GM21737 (cell line): Measurements from ENCODE around the gene GINS1.

Experiments used
- ATAC-seq: cut with Tn5 transposase; IDR thresholded peaks from one replicate; pipeline ENCODE4 v1.9.1; 2021; ENCODE audit warnings: mild to moderate bottlenecking, moderate library complexity; ENCODE audit not compliant: unreplicated experiment

The GINS1 gene

GRCh38 chr20:25407311-25408169 lies at the start of gene GINS1:
GINS1 (plus strand) TSS chr20:25407673; CDS start chr20:25407821, 148 bp downstream.
- peak; percentile 85 for ATAC-seq

GRCh38 chr20:25360631-25361286 lies 46.7 kb upstream of the GINS1 start:
- ATAC-seq, result no peak

- ATAC-seq, result no peak
Measured at GRCh38 chr20:25361287-25361683, 46.2 kb upstream of the GINS1 start.

- no peak for ATAC-seq
Measured at GRCh38 chr20:25364180-25364788, 43.2 kb upstream of the GINS1 start.

- ATAC-seq, result no peak
Measured at GRCh38 chr20:25364879-25365699, 42.4 kb upstream of the GINS1 start.

- no peak for ATAC-seq
Measured at GRCh38 chr20:25368526-25368925, 38.9 kb upstream of the GINS1 start.

- no peak for ATAC-seq
Measured at GRCh38 chr20:25368976-25369375, 38.5 kb upstream of the GINS1 start.

- ATAC-seq, result no peak
Measured at GRCh38 chr20:25369529-25369928, 37.9 kb upstream of the GINS1 start.

GRCh38 chr20:25369971-25370370 lies 37.5 kb upstream of the GINS1 start:
- ATAC-seq, result no peak

- ATAC-seq, result no peak
Measured at GRCh38 chr20:25372584-25373336, 34.7 kb upstream of the GINS1 start.

GRCh38 chr20:25374842-25375241 lies 32.6 kb upstream of the GINS1 start:
- ATAC-seq, result no peak

GRCh38 chr20:25376236-25376635 lies 31.2 kb upstream of the GINS1 start:
- ATAC-seq, result no peak

- no peak for ATAC-seq
Measured at GRCh38 chr20:25376886-25377285, 30.6 kb upstream of the GINS1 start.

GRCh38 chr20:25378189-25378883 lies 29.1 kb upstream of the GINS1 start:
- ATAC-seq, result no peak

GRCh38 chr20:25378884-25379733 lies 28.4 kb upstream of the GINS1 start:
- no peak for ATAC-seq

GRCh38 chr20:25380945-25381614 lies 26.4 kb upstream of the GINS1 start:
- no peak for ATAC-seq

GRCh38 chr20:25382704-25383370 lies 24.6 kb upstream of the GINS1 start:
- ATAC-seq, result no peak

- no peak for ATAC-seq
Measured at GRCh38 chr20:25389401-25389857, 18.0 kb upstream of the GINS1 start.
